H1 (cell line): Measurements from ENCODE around the gene KRR1. TPM values are rescaled to one million over a fixed set of nuclear protein-coding genes. Genes with fewer than 3 reads are reported as not detected.

Experiments used
- polyA plus RNA-seq, 7 experiments: library from polyadenylated mRNA; depleted of rRNA in 3 of 7; stranded (reverse) in 5 of 7; unstranded in 2 of 7; fragments of >200 nt in 5 of 7; fragments of 200-250 nt in 2 of 7; gene quantifications; 1 replicate in 5 of 7; 2 replicates in 1 of 7; 4 replicates in 1 of 7; pipeline versions ENCODE4 v1.2.1 to v1.2.3, GENCODE V29; 2011 to 2013; ENCODE audit warnings: missing spikeins in 2 of 7, mixed read lengths in 2 of 7
- total RNA-seq: library from RNA; stranded (reverse); fragmentation: NEBNext Ultra II Directional; extraction: Animal tissue kit (Norgen Biotek cat#: 25700); gene quantifications from 2 replicates; pipeline ENCODE4 v1.2.1, GENCODE V29; 2021
- TF ChIP-seq, protein P1 (sequence below): IDR thresholded peaks from 2 replicates; pipeline ENCODE4 v1.6.1; 2011; ENCODE audit warnings: low read length, improper control_type of control experiment
- TF ChIP-seq, protein P2 (sequence below): IDR thresholded peaks from 2 replicates; pipeline ENCODE4 v1.6.1; 2011; ENCODE audit warnings: low read depth, mild to moderate bottlenecking, low read length; ENCODE audit not compliant: insufficient read depth

KRR1 gene
- total and polyA plus RNA-seq, 2 of the 8 experiments (the other 6 are each of a cell fraction or from before 2014, with no cell fraction given): 6.1 to 80.1 TPM

DNA sequence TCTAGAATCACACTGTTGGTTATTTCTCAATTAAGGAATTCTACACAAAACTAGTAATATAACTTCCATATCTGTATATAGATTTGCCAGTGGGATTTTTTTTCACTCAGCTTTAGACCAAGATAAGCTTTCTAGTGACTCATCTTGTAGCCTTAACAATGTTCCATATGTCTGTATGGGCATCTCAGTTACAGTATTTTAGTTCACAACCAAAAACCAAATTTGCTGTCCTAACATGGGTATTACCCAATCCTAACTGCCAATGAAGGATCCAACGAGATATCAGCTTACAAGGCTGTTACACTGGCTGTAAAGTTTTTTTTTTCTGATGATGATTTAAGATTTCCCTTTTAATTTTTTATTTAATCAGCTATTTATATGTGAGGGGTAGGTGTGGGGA is 31.5 kb upstream of the KRR1 start (continued):
- TF ChIP-seq, protein P1, sequence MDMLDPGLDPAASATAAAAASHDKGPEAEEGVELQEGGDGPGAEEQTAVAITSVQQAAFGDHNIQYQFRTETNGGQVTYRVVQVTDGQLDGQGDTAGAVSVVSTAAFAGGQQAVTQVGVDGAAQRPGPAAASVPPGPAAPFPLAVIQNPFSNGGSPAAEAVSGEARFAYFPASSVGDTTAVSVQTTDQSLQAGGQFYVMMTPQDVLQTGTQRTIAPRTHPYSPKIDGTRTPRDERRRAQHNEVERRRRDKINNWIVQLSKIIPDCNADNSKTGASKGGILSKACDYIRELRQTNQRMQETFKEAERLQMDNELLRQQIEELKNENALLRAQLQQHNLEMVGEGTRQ: no peak
- TF ChIP-seq, protein P2, sequence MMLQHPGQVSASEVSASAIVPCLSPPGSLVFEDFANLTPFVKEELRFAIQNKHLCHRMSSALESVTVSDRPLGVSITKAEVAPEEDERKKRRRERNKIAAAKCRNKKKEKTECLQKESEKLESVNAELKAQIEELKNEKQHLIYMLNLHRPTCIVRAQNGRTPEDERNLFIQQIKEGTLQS: no peak
